HG02870 (cell line): ENCODE results near the gene TIGD3.
A peak's percentile ranks its signal among the peaks of the same experiment; 100 is the strongest.
"Not testable (repeated sequence)": the region's sequence is repeated elsewhere in the genome, so short reads cannot be mapped to it uniquely, and the experiment has no call there.

Experiments used
- ATAC-seq: cut with Tn5 transposase; IDR thresholded peaks from one replicate; pipeline ENCODE4 v1.9.1; 2021; ENCODE audit warnings: mild to moderate bottlenecking, moderate library complexity; ENCODE audit not compliant: unreplicated experiment

Gene TIGD3

DNA sequence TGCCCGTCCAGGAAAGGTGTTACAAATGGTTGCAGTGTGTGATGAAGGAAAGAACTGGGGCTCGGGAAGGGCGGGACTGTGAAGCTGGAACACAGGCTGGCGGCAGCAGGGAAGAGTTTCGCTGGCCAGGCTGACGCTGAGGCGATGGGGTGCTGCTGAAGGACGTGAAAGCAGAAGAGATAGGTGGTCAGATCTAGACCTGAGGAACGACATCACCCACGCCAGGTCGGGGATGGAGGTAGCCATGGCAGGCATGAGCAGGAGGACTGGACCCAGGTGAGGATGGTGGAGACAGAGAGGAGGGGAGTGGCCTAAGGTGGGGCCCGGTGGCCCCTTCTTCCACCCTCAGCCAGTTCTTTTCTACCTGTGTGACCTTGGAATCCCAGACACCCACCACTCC, 30.7 kb upstream of the TIGD3 start:
- no peak for ATAC-seq

DNA sequence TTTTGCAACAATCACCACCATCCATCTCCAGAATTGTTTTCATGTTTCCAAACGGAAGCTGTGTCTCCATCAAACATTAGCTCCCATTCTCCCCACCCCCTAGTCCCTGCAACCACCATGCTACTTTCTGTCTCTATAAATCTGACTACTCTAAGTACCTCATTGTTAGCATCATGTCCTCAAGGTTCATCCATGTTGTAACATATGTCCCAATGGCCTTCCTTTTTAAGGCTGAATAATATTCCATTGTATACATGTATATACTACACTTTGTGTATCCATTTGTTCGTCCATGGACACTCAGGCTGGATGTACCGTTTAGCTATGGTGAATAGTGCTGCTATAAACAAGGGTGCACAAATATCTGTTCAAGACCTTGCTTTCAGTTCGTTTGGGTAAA, 29.1 kb upstream of the TIGD3 start:
- no peak for ATAC-seq

DNA sequence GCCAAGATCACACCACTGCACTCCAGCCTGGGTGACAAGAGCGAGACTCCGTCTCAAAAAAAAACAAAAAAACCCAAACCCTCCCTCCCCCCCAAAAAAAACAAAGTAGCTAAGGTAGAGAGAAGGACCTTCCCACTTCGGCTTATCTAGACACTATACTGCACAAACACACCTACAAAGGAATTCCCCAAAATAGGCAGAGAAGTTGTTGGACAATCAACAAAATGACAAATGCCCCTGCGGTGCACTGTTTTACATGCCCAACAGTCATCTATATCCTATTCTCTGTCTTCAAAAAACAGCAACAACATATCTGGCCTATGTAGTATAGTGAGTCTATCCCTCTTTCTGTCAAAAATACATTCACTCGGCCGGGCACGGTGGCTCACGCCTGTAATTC, 27.5 kb upstream of the TIGD3 start:
- no peak for ATAC-seq

DNA sequence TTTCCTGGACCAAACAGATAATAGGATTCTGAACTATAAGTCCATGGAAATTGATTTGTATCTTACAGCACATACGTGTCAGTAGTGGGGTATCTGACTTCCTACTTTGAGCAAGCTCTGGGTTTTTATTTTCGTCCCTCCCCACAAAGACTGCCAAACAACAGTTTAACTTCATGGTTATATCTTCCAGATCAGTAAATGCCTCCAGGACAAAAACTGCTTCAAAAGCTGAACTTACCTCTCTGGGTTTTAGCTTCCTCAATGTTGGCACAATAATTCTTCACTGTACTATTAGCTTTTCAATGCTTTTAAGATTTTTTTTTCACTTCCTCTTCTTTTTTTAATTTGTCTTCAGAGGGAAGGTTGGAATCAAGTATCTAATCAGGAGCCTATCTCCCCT, 25.1 kb upstream of the TIGD3 start:
- no peak for ATAC-seq

DNA sequence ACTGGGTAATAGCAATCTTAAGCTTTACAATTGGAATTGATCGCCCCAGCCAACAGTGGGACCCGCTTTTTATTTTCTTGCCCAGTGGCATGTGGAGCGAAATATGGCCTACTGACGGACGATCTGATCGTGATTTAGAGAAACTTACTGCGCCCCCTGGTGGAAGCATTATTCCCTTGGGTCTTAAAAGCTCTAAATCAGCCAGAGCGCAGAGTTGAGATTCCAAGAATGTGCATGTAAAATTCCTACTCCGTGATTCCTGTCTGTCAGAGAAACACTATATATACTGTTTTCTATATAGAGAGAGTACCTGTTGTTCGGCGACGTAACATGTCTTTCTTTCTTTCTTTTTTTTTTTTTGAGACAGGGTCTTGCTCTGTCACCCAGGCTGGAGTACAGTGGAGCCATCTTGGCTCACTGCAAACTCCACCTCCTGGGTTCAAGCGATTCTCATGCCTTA, 24.6 kb upstream of the TIGD3 start:
- no peak for ATAC-seq

DNA sequence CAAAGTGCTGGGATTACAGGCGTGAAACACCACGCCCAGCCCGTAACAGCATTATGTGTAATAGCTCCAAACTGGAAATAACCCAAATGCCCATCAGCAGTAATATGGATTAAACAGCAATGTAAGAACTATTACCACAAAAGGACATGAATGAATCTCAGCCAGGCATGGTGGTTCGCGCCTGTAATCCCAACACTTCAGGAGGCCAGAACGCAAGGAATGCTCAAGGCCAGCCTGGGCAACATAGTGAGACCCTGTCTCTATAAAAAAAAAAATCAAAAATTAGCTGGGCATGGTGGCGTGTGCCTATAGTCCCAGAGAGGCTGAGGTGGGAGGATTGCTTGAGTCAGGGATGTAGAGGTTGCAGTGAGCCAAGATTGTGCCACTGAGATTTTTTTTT, 24.0 kb upstream of the TIGD3 start:
- ATAC-seq: no peak

DNA sequence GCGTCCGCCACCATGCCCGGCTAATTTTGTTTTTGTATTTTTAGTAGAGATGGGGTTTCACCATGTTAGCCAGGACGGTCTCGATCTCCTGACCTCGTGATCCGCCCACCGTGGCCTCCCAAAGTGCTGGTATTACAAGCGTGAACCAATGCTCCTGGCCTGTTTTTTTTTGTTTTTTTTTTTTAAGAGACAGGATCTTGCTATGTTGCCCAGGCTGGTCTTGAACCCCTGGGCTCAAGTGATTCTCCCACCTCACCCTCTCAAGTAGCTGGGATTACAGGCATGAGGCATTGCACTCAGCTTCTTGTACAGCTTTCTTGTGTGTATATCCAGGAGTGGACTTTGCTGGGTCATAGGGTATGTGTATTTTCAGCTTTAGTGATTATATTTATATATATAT, 22.0 kb upstream of the TIGD3 start:
- ATAC-seq: not testable (repeated sequence)

DNA sequence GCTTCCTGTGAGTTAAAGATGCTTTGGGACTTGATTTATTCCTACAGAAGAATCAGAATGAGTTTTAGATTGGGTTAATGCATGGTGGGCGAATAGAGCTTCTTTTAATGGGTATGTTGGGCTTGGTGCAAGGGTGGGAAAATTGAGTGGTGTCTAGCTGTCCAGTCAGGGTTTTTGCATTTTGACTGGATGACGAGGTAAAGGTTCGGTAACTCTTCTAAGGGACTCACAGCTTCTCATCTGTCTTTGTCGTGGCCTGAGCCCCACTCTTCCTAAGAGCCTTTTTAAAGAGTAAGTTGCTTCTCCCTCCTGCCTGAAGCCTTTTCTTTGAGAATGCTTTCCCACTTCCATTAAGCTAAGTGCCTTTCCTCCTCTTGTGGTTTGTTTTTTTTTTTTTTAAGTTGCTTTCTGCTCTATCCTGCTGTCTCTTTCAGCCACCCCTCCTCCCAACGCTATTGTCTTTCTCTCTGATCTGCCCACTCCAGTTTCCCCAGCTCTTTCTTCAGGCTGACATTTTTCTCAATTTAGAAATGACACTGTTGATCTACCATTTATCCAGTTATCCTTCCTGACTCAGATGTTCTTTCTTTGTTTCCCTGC, 19.8 kb upstream of the TIGD3 start:
- ATAC-seq: no peak

DNA sequence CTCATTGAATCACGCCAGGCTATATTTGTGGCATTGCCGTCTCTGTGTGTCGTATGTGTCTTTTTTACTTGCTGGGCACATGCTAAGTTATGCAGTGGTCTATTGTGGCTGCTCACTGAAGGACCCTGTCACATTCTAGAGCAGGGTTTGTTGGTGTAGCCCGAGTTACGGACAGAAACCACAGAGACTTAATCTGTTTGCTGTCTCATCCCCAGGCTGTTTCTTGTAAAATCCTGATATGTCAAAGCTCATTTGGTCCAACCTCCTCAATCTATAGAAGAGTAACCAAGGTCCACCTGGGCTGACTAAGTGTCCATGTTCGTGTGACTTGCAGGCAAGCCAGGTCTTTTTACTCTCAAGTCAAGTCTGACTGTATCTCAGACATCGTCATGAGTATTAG, 15.9 kb upstream of the TIGD3 start:
- ATAC-seq: no peak

DNA sequence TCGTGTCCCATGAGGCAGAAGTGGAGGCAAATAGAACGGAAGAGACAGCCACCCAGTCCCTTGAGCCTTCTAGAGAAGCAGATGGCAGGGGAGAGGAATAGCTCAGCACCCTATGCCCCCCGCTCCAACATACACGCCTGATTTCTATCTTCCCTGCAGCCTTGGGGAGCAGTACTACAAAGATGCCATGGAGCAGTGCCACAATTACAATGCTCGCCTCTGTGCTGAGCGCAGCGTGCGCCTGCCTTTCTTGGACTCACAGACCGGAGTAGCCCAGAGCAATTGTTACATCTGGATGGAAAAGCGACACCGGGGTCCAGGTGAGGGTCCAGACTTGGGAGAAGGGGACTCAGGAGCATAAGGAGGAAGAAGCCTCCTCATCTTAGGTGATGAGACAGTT, 14.3 kb upstream of the TIGD3 start:
- no peak for ATAC-seq

DNA sequence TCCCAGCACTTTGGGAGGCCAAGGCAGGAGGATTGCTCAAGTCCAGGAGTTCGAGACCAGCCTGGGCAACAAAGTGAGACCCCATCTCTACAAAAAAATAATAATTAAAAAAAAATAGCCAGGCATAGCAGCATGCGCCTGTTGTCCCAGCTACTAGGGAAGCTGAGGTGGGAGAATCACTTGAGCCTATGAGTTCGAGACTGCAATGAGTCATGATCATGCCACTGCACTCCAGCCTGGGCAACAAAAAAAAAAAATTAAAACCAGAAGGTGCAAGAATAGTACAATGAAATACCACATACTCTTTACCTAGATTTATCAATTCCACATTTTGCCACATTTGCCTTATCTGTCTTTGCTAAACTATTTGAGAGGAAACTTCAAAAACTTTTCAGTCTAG, 12.7 kb upstream of the TIGD3 start:
- ATAC-seq: no peak

DNA sequence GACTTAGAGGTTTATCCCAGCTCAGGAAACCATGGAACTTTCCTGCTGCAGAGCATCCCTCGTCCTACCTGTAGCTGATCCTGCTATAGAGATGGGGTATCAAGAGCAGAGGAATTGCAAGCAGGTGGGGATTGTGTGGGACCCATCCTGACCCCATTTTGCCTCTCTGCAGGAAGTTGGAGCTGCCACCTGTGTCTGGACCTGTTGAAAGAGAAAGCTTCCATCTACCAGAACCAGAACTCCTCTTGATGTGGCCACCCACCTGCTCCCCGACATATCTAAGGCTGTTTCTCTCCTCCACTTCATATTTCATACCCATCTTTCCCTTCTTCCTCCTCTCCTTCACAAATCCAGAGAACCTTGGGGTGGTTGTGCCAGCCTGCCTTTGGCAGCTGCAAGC, 3.0 kb upstream of the TIGD3 start:
- no peak for ATAC-seq

DNA sequence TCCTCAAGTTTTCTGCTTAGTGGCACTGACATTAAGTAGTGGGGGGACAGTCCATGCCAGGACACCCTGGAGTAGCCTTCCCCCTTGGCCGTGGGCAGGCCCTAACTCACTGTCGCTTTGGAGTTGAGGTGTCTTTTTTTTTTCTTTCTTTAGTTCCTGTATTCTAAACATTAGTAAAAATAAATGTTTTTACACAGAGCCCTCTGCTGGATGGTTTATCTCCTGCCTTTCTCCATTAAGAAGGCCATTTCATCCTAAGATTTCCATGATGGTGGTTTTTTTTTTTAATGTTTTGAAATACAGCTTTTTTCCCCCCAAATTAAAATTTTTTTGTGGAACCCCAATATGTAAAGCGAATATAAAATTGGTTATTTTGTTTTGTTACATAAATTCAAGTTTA, 1.8 kb upstream of the TIGD3 start:
- no peak for ATAC-seq

DNA sequence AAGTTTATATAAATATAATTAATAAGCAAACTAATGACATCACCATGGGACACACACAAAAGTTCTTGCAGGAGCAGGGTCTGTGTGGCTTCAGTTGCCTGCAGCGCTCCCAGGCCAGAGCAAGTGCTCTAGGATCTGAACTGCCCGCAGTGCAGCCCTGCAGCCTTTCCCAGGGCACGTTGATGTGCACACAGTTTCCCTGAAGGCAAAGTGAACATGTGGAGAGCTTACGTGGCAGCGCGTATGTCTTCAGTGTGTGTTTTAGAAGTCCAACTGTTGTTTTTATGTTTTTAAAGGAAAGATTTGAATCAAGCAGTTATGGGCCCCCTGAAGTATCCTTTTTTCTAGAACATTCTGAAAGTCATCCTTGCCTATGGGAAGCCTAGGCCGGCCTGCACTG, 1.2 kb upstream of the TIGD3 start:
- no peak for ATAC-seq

DNA sequence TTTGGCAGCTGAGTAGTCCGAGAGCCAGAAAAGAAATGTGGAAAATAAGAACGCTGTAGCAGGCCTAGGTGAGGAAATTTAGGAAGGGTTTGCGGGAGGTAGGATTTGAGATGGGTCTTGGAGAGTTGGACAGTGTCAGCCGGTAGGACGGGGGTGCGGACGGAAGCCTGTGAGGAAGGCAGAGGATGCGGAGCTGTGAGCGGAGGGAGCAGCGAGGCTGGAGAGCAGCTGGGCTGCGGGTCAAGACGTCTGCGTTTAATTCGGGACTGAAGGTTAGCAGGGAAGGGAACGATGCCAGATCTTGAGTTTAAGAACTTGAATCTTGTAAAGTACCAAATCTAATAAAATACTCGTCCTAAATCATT, 669 bp upstream of the TIGD3 start:
- no peak for ATAC-seq

DNA sequence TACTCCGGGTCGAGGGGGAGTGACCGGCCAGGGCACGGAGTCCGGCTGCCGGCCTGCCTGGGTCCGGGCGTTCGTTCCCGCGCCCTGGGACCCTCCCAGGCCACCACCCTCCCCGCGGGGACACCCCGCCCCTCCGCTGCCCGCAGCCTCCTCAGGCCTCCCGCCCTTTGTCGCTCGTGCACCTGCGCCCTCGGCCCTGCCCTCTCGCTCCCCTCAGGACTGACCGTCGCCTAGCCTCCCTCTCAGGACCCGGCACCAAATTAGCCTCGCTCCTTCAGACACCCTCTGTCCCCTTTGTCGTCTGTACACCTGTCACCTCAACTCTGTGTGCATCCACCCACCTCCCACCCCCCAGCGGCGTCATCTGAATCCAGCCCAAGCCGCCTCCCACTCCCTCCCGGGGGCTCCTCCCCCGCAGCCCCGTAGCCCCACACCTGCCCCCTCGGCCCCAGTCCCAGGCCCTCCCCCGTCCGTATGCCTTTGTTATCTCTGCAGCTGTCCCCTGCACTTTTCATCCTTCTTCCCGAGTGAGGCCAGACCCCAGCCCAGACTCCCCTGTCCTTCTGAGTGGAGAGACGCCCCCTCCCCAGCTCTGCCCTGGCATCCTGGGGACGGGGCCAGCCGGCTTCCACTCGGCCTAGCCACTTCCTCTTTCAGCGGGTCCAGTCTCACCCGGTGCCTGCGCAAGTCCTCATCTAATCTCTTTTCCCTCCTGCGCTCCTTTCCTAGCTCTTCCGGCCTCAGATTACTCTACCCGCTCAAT, 643 bp downstream of the TIGD3 start:
- peak; percentile 24 for ATAC-seq

DNA sequence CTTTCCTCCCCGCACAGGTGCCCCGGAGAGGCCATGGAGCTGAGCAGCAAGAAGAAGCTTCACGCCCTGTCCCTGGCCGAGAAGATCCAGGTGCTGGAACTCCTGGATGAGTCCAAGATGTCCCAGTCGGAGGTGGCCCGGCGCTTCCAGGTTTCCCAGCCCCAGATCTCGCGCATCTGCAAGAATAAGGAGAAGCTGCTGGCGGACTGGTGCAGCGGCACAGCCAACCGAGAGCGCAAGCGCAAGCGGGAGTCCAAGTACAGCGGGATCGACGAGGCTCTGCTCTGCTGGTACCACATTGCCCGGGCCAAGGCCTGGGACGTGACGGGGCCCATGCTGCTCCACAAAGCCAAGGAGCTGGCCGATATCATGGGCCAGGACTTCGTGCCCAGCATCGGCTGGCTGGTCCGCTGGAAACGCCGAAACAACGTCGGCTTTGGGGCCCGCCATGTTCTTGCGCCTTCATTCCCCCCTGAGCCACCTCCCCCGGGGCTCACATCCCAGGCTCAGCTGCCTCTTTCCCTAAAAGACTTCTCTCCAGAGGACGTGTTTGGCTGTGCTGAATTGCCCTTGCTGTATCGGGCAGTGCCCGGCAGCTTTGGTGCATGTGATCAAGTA, 1.3 kb downstream of the TIGD3 start:
- ATAC-seq: no peak

DNA sequence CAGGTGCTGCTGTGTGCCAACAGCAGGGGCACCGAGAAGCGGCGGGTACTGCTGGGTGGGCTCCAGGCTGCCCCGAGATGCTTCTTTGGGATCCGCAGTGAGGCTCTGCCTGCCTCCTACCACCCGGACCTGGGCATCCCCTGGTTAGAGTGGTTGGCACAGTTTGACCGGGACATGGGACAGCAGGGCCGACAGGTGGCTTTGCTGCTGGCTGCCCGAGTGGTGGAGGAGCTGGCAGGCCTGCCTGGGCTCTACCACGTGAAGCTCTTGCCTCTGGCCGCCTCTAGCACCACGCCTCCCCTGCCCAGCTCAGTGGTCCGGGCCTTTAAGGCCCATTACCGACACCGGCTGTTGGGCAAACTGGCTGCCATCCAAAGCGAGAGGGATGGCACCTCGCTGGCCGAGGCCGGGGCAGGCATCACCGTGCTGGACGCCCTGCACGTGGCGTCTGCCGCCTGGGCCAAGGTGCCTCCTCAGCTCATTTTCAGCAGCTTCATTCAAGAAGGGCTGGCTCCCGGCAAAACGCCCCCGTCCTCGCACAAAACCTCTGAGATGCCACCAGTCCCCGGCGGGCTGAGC, 1.9 kb downstream of the TIGD3 start:
- no peak for ATAC-seq

DNA sequence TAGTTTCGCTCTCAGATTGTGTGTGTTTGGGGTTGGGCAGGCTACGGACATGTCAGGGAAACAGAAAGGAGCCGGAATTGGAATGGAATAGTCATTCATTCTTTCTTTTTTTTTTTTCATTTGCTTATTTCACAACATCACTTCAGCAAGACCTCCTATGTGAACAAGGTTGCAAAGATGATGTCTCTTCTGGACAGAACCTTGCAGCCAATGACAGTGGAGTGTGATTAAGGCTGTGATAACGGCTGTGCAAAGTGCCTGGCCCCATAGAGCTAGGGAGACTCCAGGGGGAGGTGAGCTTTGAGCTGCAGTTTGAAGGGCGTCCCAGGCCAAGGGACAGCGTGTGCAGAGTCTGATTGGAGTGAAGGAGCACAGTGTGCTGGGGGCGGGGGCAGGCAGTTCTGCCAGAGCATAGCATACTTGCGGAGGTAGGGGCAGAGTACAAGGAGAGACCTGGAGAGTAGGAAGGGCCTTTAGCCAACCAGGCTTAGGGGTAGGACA, 3.4 kb downstream of the TIGD3 start:
- ATAC-seq: no peak

DNA sequence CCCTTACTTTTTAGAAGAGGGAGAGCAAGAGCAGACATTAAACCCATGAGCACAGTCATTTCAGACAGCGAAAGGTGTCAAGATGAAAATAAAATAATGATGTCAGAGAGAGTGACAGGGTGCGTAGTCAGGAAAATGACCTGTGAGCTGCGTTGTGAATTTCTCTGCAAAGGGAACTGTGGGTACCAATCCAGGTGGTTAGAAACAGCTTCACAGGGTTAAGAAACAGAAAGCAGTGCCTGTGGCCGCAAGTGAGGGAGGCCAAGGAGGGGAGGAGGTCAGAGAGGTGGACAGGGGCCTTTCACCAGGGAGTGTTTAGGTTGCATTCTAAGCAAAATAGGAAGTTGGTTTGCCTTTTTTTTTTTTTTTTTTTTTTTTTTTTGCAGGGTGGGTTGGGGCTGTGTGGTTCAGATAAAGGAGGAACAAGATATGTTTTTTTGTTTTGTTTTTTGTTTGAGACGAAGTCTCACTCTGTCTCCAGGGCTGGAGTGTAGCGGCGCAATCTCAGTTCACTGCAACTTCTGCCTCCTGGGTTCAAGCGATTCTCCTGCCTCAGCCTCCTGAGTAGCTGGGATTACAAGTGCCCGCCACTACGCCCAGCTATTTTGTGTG, 7.9 kb downstream of the TIGD3 start:
- ATAC-seq: no peak

DNA sequence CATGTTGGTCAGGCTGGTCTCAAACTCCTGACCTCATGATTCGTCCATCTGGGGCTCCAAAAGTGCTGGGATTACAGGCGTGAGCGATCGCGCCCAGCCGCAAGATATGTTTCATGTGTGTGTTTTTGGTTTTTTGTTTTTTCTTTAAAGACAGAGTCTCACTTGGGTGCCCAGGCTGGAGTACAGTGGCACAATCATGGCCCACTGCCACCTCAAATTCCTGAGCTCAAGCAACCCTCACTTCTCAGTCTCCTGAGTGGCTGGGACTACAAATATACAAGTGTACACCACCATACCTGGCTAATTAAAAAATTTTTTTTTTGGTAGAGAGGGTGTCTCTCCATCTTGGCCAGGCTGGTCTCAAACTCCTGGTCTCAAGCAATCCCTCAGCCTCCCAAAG, 8.4 kb downstream of the TIGD3 start:
- ATAC-seq: no peak

DNA sequence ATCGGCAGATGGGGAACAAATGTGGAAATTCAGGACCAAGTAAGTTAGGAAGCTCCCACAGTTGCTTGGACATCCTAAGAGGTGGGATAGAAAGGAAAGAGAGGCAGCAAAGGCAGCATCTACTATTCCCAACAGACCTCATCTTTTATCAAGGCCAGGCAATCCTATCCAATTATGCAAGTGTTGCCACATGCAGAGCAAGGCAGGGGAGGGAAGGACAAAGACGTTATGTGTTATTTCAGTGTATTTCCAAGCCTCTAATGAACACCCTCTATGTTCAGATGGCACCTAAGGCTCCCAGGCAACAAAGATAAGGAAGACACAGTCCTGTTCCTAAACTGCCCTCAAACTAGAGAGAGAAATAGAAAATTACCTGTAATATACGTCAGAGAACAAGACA, 9.2 kb downstream of the TIGD3 start:
- ATAC-seq: no peak
